Mesodermal cell (in vitro differentiated cells): Measurements from ENCODE around the gene DERA.
"Not testable (repeated sequence)": the region's sequence is repeated elsewhere in the genome, so short reads cannot be mapped to it uniquely, and the experiment has no call there.

Source experiments
- H3K27ac ChIP-seq: 2 replicates; pipeline ENCODE4 v1.7.0; 2013; ENCODE audit warnings: mild to moderate bottlenecking, low read depth, low read length, moderate library complexity; ENCODE audit not compliant: severe bottlenecking
- H3K36me3 ChIP-seq: 2 replicates; pipeline ENCODE4 v1.7.1; 2013; ENCODE audit warnings: mild to moderate bottlenecking, low read length, moderate library complexity; ENCODE audit not compliant: control insufficient read depth, insufficient read depth
- H3K4me1 ChIP-seq: one replicate; pipeline ENCODE4 v1.7.1; 2013; ENCODE audit warnings: mild to moderate bottlenecking, low read length; ENCODE audit not compliant: insufficient read depth, control insufficient read depth, poor library complexity, severe bottlenecking
- H3K4me3 ChIP-seq: 2 replicates; pipeline ENCODE4 v1.7.0; 2013; ENCODE audit warnings: low read length, control low read depth, mild to moderate bottlenecking; ENCODE audit not compliant: insufficient read depth, poor library complexity, severe bottlenecking; ENCODE audit errors: extremely low read depth
- H3K9me3 ChIP-seq: 2 replicates; pipeline ENCODE4 v1.7.1; 2013; ENCODE audit warnings: mild to moderate bottlenecking, low read length, moderate library complexity; ENCODE audit not compliant: control insufficient read depth
- WGBS, 2 experiments: methylation state at CpG; one replicate each; pipeline ENCODE4 v1.1.5; 2013; ENCODE audit warnings: missing lambda C conversion rate in 2 of 2; ENCODE audit not compliant: insufficient coverage in 2 of 2; 5-methylcytosine and 5-hydroxymethylcytosine counted together

DERA gene

DNA sequence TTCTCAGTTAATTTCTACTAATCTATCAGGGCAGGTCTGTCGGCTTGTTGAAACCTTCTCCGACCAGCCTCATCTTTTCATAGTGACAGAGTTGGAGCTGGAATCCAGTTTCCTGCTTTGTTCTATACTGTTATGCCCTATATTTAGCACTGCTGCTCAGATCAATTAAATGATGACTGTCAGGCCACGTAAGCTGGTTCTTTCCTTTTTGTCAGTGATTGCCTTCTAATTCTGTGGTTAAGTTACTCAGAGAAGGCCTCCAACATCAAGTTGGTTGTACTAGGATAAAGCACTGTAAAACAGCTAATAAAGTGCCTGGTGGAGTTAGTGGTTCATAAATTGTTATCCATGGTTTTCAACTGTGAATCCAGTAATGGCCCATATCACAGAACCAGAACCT is 22.6 kb downstream of the DERA start:
- H3K4me3 ChIP-seq = no peak overlapping the region
- 100% methylated on average over 2 of the region's 3 CpGs; no CpG with 5 or more reads in 1 of the 2 experiments for WGBS, 2 experiments
- peaks cover 13% of the 10 kb centered on the region for H3K4me1 ChIP-seq
- peaks cover 5% of the 10 kb centered on the region for H3K9me3 ChIP-seq
- H3K27ac ChIP-seq = no peak overlapping the region
- H3K36me3 ChIP-seq = no peaks in the 10 kb centered on the region

GRCh38 chr12:15936751-15937150 is 25.6 kb downstream of the DERA start:
- Histone ChIP-seq H3K36me3 (peaks cover 4% of the 10 kb centered on the region), H3K9me3 (peaks cover 9% of the 10 kb centered on the region), H3K27ac (no peak overlapping the region), H3K4me3 (no peak overlapping the region), H3K4me1 (peaks cover under 1% of the 10 kb centered on the region)
- 90 to 100% methylated on average over 2 to 3 of the region's 3 CpGs for WGBS, 2 experiments

DNA sequence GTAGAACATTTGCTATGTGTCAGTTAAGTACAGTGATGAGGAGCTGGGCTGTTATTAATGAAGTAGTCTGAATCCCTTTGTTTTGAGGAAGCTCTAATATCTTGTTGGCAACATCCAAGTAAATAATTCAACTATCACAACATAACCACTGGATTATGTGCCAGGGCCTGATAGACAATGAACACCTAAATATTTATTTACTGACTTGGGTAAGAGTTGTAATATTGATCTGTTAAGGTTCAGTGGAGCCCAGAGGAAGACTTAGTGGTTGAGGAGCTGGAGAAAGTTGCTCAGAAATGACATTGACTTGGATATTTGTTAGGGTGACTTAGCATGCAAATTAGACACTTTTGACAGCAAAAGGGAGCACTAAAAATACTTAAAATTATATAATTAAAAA is 26.8 kb downstream of the DERA start:
- Histone ChIP-seq H3K4me1 (no peaks in the 10 kb centered on the region), H3K27ac (no peak overlapping the region), H3K36me3 (peaks cover 4% of the 10 kb centered on the region)

GRCh38 chr12:15939111-15939510 is 28.0 kb downstream of the DERA start:
- no peak overlapping the region for H3K4me3 ChIP-seq
- WGBS, 2 experiments = 86% methylated on average over 1 of the region's 1 CpG; no CpG with 5 or more reads in 1 of the 2 experiments
- H3K36me3 ChIP-seq = peaks cover 4% of the 10 kb centered on the region
- H3K27ac ChIP-seq = no peak overlapping the region
- peaks cover 4% of the 10 kb centered on the region for H3K9me3 ChIP-seq
- no peaks in the 10 kb centered on the region for H3K4me1 ChIP-seq

More for the DNA sequence above, 26.8 kb downstream of the DERA start:
- Histone ChIP-seq H3K9me3 (peaks cover 5% of the 10 kb centered on the region), H3K4me3 (no peak overlapping the region)

DNA sequence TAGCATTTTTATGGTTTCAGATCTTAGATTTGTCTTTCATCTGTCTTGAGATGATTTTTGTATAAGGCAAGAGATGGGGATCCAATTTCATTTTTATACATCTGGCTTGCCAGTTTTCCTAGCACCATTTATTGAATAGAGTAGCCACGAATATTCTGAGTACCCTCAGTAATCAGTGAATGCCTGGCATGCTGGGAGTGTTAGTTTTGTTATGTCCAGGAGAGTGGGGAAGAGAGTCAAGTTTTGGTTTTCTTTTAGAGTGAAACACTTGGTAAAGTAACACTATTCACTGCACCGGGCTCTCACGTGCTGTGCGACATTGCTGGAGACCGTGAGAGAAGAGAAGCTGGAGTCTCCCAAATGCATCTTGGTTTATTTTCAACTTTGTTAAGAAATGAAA is 31.3 kb downstream of the DERA start:
- 96 to 100% methylated on average over 2 to 4 of the region's 5 CpGs for WGBS, 2 experiments
- H3K4me3 ChIP-seq = no peak overlapping the region
- no peak overlapping the region for H3K27ac ChIP-seq
- H3K36me3 ChIP-seq = peaks cover 4% of the 10 kb centered on the region
- H3K9me3 ChIP-seq = peaks cover 4% of the 10 kb centered on the region
- no peaks in the 10 kb centered on the region for H3K4me1 ChIP-seq

GRCh38 chr12:15943519-15943918 is 32.4 kb downstream of the DERA start:
- WGBS, 2 experiments = 100% methylated on average over 2 of the region's 5 CpGs; no CpG with 5 or more reads in 1 of the 2 experiments

DNA sequence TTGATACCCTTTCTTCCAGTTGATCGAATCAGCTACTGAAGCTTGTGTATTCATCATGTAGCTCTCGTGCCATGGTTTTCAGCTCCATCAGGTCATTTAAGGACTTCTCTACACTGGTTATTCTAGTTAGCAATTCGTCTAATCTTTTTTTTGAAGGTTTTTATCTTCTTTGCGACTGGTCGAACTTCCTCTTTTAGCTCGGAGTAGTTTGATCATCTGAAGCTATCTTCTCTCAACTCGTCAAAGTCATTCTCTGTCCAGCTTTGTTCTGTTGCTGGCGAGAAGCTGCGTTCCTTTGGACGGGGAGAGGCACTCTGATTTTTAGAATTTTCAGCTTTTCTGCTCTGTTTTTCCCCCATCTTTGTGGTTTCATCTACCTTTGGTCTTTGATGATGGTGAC is 37.3 kb downstream of the DERA start:
- not testable (repeated sequence) for H3K27ac ChIP-seq, H3K4me1 ChIP-seq, H3K36me3 ChIP-seq, H3K9me3 ChIP-seq, H3K4me3 ChIP-seq
- 86 to 96% methylated on average over 6 to 8 of the region's 10 CpGs for WGBS, 2 experiments

More at GRCh38 chr12:15943519-15943918, 32.4 kb downstream of the DERA start:
- H3K27ac ChIP-seq, H3K4me1 ChIP-seq, H3K4me3 ChIP-seq, H3K9me3 ChIP-seq, H3K36me3 ChIP-seq: not testable (repeated sequence)

DNA sequence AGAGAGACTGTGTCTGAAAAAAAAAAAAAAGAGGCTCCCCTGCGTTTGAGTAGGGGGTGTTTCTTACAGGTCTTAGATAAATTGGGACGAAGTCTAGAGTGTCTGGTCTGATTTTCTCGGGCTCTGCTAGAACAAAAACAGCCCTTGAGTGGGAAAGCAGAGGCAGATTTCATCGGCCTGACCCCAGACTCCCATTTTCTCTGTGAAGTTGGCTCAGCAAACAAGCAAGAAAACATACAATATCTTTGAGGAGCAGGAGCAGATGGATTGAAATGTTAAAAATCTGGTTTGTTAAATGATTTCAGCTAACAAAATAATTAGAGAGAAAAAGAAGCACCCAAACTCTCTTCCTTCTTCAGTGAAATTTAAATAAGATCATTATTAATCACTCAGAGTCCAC is 44.1 kb downstream of the DERA start:
- Histone ChIP-seq H3K4me1 (no peaks in the 10 kb centered on the region), H3K27ac (no peak overlapping the region), H3K9me3 (no peaks in the 10 kb centered on the region), H3K4me3 (no peak overlapping the region), H3K36me3 (peaks cover 4% of the 10 kb centered on the region)
- 96 to 97% methylated on average over 3 of the region's 4 CpGs for WGBS, 2 experiments

DNA sequence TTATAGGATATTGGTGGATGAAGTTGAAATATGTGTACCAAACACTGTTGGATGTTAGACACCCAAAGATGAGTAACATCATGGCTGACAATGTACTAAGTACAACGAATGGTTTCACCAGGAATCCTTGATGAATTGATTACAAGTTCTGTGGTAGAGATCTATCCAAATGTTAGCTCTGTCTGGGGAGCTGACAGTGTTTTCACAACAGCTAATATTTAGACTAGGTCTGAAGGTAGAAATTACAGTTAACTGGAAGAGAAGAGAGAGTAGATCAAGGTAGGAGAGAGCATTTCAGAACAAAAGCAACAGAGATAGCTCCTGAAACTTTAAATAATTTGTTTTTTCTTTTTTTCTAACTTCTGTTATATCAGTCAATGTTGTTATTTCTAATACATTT is 44.9 kb downstream of the DERA start:
- Histone ChIP-seq H3K36me3 (peaks cover 11% of the 10 kb centered on the region), H3K9me3 (no peaks in the 10 kb centered on the region), H3K27ac (no peak overlapping the region), H3K4me1 (no peaks in the 10 kb centered on the region), H3K4me3 (no peak overlapping the region)
- 77 to 85% methylated on average over 1 of the region's 1 CpG for WGBS, 2 experiments

GRCh38 chr12:15956413-15957185 is 45.5 kb downstream of the DERA start:
- H3K9me3 ChIP-seq = no peaks in the 10 kb centered on the region
- no peak overlapping the region for H3K4me3 ChIP-seq
- H3K4me1 ChIP-seq = no peaks in the 10 kb centered on the region
- H3K36me3 ChIP-seq = peaks cover 14% of the 10 kb centered on the region
- no peak overlapping the region for H3K27ac ChIP-seq
- 94 to 98% methylated on average over 5 to 9 of the region's 9 CpGs for WGBS, 2 experiments

DNA sequence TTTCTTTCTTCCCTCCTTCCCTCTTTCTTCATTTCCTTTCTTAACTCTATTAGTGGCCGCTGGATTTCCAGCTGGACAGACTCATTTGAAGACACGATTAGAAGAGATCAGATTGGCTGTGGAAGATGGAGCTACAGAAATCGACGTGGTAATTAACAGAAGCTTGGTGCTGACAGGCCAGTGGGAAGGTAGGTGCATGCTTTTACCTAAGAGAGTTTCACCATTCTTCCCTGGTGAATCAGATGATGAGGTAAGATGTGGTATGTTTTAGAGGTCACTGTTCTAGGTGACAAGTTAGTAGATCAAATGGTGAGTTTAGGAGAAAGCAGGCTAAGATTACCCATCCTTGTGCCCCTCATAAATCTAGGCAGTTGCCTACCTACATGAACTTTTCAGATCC is 51.6 kb downstream of the DERA start:
- Histone ChIP-seq H3K36me3 (peaks cover 34% of the 10 kb centered on the region), H3K4me3 (no peak overlapping the region), H3K27ac (no peak overlapping the region), H3K9me3 (no peaks in the 10 kb centered on the region), H3K4me1 (peaks cover 10% of the 10 kb centered on the region)
- WGBS, 2 experiments = 78 to 100% methylated on average over 1 to 4 of the region's 4 CpGs
